ENCODE data around the gene MEGF11. TPM values are rescaled to one million over a fixed set of nuclear protein-coding genes. Genes with fewer than 3 reads are reported as not detected.

Gene MEGF11
- total RNA-seq, 1 experiment from 2014 or later: 0.09 TPM

DNA sequence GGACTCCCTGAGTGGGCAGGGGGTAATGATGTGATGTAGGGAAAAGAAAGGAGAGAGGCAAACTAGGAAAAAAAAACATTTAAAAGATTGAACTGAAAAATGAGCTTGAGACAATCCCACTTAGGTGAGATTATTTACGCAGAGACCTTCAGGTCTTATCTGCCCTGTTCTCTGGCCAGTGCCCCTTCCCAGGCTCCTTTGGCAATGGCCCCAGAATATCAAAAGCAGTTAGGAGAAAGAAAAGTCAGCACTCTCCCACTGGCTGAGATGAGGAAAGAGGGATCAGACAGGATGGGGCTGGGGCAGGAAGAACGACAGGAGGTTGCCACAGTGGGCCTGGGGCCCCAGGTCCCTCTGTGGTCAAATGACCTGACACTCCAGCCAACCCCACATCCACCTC lies 105.4 kb downstream of the MEGF11 start:
- H3K27ac Mint-ChIP-seq (ENCODE audit: low read depth, unreplicated experiment): no peak overlapping the region
- H3K4me3 Mint-ChIP-seq (ENCODE audit: unreplicated experiment): no peak overlapping the region
- no peaks in the 10 kb centered on the region for H3K9me3 Mint-ChIP-seq (ENCODE audit: unreplicated experiment)
- ChIA-PET CTCF (interaction anchor here (0.7 kb wide), 1 partner anchor 106 kb away, joined by 4 read pairs; no protein-coding TSS in a partner anchor), POLR2A (no interaction called here)
- DNase-seq (ENCODE audit: unreplicated experiment): no peak
- TF ChIP-seq, protein P1, sequence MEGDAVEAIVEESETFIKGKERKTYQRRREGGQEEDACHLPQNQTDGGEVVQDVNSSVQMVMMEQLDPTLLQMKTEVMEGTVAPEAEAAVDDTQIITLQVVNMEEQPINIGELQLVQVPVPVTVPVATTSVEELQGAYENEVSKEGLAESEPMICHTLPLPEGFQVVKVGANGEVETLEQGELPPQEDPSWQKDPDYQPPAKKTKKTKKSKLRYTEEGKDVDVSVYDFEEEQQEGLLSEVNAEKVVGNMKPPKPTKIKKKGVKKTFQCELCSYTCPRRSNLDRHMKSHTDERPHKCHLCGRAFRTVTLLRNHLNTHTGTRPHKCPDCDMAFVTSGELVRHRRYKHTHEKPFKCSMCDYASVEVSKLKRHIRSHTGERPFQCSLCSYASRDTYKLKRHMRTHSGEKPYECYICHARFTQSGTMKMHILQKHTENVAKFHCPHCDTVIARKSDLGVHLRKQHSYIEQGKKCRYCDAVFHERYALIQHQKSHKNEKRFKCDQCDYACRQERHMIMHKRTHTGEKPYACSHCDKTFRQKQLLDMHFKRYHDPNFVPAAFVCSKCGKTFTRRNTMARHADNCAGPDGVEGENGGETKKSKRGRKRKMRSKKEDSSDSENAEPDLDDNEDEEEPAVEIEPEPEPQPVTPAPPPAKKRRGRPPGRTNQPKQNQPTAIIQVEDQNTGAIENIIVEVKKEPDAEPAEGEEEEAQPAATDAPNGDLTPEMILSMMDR (IDR thresholded peaks at IDR 0.05; ENCODE audit: unreplicated experiment): no peak
- intact Hi-C loops (cut with micrococcal nuclease): no loop called here
- H3K27me3 Mint-ChIP-seq (ENCODE audit: insufficient read depth, unreplicated experiment): peaks cover 96% of the 10 kb centered on the region
- no peaks in the 10 kb centered on the region for H3K36me3 Mint-ChIP-seq (ENCODE audit: insufficient read depth, unreplicated experiment)
- BruUV-seq (replicated peaks): no TSS peak
- H3K4me1 Mint-ChIP-seq (ENCODE audit: insufficient read depth, unreplicated experiment): no peaks in the 10 kb centered on the region

DNA sequence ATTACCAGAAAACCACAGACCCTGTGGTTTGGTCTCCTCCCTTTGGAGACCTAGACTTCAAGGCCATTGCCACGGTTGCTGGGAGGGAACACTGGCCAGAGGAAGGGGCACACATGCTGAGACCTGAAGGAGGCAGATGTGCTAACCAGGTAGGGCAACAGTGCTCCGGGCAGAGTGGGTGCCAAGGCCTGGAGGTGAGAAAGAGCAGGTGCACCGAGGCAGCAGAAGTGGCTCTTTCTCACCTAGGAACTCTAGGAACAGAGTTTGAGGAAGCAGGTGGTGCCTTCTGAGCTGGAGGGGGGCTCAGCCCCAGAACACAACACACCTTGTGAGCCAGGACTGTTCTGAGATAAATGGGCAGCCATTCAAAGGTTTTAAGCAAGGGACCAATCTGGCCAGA lies 106.1 kb downstream of the MEGF11 start:
- no peak overlapping the region for H3K27ac Mint-ChIP-seq (ENCODE audit: low read depth, unreplicated experiment)
- intact Hi-C loops (cut with micrococcal nuclease): no loop called here
- TF ChIP-seq, protein P1 (IDR thresholded peaks at IDR 0.05; ENCODE audit: unreplicated experiment): no peak
- no TSS peak for BruUV-seq (replicated peaks)
- ChIA-PET POLR2A (no interaction called here), CTCF (no interaction called here)
- H3K4me1 Mint-ChIP-seq (ENCODE audit: insufficient read depth, unreplicated experiment): no peaks in the 10 kb centered on the region
- no peaks in the 10 kb centered on the region for H3K36me3 Mint-ChIP-seq (ENCODE audit: insufficient read depth, unreplicated experiment)
- peaks cover 89% of the 10 kb centered on the region for H3K27me3 Mint-ChIP-seq (ENCODE audit: insufficient read depth, unreplicated experiment)
- H3K4me3 Mint-ChIP-seq (ENCODE audit: unreplicated experiment): no peak overlapping the region
- no peaks in the 10 kb centered on the region for H3K9me3 Mint-ChIP-seq (ENCODE audit: unreplicated experiment)
- no peak for DNase-seq (ENCODE audit: unreplicated experiment)

DNA sequence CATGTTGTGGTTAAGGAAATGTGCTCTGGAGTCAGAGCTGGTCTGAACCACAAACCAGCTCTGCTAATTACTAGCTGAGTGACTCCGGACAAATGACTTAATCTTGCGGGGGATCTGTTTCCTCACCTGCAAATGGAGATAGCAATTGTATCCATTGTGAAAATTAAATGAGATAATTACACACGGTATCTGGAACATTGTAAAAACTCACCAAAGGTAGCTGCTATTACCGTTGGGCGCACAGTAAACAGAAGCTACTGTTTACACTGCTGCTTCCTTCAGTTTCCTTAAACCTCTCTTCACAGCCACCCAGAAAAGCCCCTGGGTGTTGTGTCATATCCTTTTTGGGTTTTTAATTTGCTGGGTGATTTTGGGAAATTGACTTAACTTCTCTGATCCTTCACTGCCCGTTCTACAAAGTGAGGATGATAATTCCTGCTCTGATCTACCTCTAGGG lies 107.8 kb downstream of the MEGF11 start:
- H3K4me1 Mint-ChIP-seq (ENCODE audit: insufficient read depth, unreplicated experiment): no peaks in the 10 kb centered on the region
- BruUV-seq (replicated peaks): no TSS peak
- DNase-seq (ENCODE audit: unreplicated experiment): no peak
- H3K27ac Mint-ChIP-seq (ENCODE audit: low read depth, unreplicated experiment): no peak overlapping the region
- intact Hi-C loops (cut with micrococcal nuclease): no loop called here
- no peaks in the 10 kb centered on the region for H3K9me3 Mint-ChIP-seq (ENCODE audit: unreplicated experiment)
- H3K27me3 Mint-ChIP-seq (ENCODE audit: insufficient read depth, unreplicated experiment): peaks cover 80% of the 10 kb centered on the region
- ChIA-PET POLR2A (no interaction called here), CTCF (interaction anchor here (0.7 kb wide), 1 partner anchor 23 kb away, joined by 3 read pairs; no protein-coding TSS in a partner anchor)
- H3K36me3 Mint-ChIP-seq (ENCODE audit: insufficient read depth, unreplicated experiment): no peaks in the 10 kb centered on the region
- no peak overlapping the region for H3K4me3 Mint-ChIP-seq (ENCODE audit: unreplicated experiment)
- TF ChIP-seq, protein P1 (IDR thresholded peaks at IDR 0.05; ENCODE audit: unreplicated experiment): no peak

DNA sequence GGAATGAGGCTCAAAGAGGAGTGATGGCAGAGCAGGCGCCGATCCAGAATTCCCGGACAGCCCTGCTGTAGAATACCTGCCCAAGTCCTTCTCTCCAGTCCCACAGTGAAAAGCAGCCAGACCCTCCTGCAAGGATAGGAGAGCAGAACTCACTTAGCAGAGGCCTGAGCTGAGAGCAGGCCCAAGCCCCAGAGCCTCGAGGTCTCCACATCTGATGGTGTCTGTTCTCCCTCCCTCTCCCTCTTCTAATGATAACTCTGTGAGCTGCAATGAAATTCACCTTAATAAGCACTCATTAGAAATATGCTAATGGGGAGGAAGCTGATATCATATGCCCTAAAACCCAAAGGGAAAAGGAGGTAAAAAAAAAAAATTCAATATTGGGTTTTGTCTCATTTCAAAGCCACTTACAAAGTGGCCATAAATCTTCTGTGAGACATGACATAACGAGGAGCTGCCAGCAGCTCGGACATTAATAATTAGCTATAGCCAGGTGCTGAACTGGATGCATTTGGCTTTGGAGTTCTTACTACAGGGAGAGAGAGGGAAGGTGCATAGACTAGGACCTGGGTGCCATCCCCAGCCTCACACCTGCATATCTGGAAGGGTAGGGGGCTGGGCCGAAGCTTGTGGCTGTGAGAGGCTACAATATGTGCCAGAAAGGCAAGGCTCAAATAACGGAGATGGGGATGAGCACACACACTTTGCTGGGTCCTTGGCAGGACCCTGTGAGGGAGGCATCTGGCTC lies 108.4 kb downstream of the MEGF11 start:
- no peak overlapping the region for H3K27ac Mint-ChIP-seq (ENCODE audit: low read depth, unreplicated experiment)
- no peak overlapping the region for H3K4me3 Mint-ChIP-seq (ENCODE audit: unreplicated experiment)
- H3K4me1 Mint-ChIP-seq (ENCODE audit: insufficient read depth, unreplicated experiment): no peaks in the 10 kb centered on the region
- DNase-seq (ENCODE audit: unreplicated experiment): no peak
- TF ChIP-seq, protein P1 (IDR thresholded peaks at IDR 0.05; ENCODE audit: unreplicated experiment): no peak
- H3K9me3 Mint-ChIP-seq (ENCODE audit: unreplicated experiment): no peaks in the 10 kb centered on the region
- BruUV-seq (replicated peaks): no TSS peak
- no peaks in the 10 kb centered on the region for H3K36me3 Mint-ChIP-seq (ENCODE audit: insufficient read depth, unreplicated experiment)
- intact Hi-C loops (cut with micrococcal nuclease): no loop called here
- peaks cover 79% of the 10 kb centered on the region for H3K27me3 Mint-ChIP-seq (ENCODE audit: insufficient read depth, unreplicated experiment)
- CTCF ChIA-PET: interaction anchor here (0.7 kb wide), 1 partner anchor 23 kb away, joined by 3 read pairs; no protein-coding TSS in a partner anchor
- POLR2A ChIA-PET: no interaction called here
